NOMO-1 treated with dmso at 0.1 percent for 144 hours (cell line): ENCODE measurements around the gene SMIM36.
"Not testable (repeated sequence)": the region's sequence is repeated elsewhere in the genome, so short reads cannot be mapped to it uniquely, and the experiment has no call there.

Experiments used
- DNase-seq: peaks from one replicate; lab custom pipeline; 2025; ENCODE audit not compliant: unreplicated experiment; lab: John Stamatoyannopoulos, UW

Gene SMIM36

GRCh38 chr17:55456307-55457240 is 54.7 kb downstream of the SMIM36 start:
- DNase-seq = no peak

DNA sequence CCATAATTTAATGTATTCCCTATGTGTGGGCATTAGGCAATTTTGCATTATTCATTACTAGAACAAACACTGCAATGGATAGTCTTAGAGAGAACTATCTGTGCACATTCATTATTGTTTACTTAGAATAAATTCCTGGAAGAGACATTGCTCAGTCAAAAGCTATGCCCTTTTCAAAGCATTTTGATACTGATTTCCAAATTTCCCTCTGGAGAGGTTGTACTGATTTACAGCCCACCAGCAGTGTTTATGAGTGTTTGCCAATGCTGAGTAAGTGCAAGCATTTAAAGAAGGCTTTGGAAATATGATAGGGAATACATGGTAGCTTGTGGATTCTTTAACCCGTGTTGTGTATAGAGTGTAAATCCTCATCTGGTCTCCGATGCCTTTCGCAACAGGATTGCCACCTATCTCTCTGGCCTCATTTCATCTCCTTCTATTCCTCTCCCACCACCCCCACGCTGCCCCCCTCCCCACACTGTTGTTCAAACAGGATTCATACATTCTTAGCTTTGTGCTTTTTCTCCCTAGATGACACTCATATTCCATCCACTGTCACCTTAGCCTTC is 56.3 kb downstream of the SMIM36 start:
- no peak for DNase-seq

DNA sequence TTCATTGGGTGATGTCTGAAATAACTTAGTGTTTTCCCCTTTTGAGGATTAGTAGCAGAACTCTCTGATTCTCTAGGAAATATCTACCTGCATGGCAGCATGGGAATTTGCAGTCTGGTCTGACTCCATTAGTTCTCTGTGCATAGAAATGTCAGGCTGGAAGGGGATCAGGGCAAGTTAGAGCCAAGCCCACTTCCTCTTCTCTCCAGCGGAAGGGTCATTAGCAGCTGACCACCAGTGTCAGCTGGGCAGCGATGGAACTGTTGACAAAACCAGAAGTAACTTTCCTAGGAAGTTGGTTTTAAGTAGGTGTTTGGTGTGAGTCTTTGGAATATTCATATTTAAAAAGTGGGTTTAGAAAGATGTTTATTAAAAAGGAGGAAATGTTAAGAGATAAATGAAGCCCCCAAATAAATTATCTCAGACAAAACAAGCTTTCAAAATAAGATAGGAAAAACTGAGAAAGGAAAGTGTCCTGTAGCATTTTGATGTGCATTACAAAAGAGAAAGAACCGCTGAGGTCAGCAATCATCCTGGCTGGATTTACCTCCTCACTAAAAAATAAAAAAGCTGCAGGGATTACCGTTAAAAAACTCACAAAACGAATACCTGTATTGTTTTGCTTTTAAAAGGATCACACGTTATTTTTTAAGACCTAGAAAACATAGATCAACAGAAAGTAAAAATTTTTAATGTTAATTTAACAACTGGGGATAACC is 57.3 kb downstream of the SMIM36 start:
- no peak for DNase-seq

DNA sequence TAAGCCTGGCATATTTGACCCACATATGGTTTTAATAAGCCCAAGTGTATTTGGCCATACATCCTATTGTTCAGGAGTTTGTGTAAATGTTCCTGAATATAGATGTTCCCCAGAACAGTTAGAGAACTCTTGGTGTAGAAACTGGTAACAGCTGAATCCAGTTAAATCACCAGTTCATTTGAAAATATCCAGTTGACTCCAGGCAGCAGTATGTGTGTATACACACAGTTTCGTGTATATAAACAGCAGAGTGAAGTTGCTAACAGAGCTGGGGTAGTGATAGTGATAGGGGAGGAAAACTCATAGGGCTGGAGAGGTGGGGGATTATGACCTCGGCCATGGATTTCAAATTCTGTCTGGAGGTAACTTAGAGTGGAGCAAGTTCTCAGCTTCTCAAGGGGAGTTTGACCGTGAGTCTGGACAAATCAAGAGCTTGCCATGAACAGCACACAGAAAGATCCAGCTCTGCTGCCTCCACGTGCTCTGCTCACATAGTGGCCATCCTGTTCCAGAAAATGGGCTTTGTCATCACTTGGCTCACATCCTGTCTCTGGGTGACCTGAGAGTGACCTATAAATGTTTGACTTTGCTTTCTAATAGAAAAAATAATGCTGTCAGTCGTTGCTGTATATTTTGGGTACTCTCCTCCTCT is 59.0 kb downstream of the SMIM36 start:
- no peak for DNase-seq

GRCh38 chr17:55451758-55452138 is 59.5 kb downstream of the SMIM36 start:
- no peak for DNase-seq

DNA sequence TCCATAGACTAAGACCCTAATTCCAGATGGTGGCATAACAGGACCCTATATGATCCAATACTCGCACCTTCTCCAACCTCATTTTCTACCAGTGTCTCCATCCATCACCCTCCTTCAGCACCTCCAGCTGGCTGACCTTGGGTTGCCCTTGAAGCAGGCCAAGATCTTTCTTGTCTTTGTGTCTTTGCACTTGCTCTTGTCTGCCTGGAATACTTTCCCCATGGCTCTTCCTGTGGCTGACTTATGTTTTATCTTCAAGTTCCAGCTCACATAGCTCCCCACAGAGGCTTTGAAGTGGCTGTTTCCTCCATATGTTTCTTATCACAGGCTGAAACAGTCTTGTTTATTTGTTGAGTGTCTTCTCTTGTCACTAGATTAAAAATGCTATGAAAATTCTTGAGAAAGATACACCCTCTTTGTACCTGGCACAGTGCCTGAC is 60.0 kb downstream of the SMIM36 start:
- no peak for DNase-seq

GRCh38 chr17:55450232-55450825 is 60.9 kb downstream of the SMIM36 start:
- no peak for DNase-seq

DNA sequence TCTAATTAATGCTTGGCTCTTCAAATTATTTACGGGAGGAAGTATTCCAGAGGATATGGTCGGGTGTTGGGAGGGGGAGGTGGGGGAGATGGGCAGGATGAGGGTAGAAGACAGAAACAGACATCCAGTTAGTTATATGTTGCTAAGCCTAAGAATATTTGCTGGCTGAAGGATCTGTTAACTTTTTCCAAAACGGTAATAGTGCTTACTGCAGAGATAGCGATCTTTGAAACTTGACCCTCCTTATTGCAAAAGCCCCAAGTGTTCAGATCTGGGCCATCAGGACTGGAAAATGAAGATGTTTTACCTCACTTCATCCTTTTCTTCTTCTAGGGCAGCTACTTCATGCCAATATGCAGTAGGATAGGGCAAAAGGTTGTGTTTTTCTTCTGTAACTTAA is 62.6 kb downstream of the SMIM36 start:
- no peak for DNase-seq

DNA sequence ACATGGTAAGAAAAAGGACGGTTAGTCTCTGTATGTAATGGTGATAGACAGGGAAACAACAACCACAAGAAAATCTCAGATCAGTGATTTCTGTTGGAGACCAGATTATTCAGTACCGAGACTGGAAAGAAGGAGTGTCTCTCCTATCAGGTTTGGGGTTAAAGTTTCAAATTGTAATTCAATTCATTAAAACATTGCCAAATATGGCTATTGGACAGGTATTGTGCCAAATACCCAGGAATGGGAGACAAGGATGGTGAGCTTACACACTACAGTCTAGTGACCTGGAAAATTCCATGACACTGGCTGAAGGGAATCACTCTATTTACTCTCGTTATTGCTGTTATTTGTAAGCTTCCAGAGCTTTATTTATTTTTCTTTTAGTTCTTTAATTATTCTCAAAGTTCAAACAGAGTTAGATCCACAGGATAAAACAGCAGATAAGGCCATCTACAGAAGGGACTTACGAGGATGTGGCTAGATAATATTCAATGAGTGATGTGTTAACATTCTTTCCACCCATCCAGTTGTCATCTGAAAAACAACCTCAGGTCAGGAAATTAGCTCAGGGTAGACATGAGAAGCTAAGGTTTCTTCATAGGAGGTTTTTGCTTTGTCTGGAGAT is 64.6 kb downstream of the SMIM36 start:
- no peak for DNase-seq

DNA sequence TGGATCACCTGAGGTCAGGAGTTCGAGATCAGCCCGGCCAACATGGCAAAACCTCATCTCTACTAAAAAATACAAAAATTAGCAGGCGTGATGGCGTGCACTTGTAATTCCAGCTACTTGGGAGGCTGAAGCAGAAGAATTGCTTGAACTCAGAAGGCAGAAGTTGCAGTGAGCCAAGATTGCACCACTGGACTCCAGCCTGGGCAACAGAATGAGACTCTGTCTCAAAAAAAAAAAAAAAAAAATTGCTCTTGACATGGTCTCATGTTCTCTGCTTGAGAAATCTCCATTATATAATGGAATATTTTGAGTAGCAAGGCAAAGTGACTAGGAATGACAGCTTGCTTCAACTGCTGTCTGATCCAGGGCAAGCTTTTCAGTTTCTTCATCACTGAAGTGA is 65.2 kb downstream of the SMIM36 start:
- not testable (repeated sequence) for DNase-seq

DNA sequence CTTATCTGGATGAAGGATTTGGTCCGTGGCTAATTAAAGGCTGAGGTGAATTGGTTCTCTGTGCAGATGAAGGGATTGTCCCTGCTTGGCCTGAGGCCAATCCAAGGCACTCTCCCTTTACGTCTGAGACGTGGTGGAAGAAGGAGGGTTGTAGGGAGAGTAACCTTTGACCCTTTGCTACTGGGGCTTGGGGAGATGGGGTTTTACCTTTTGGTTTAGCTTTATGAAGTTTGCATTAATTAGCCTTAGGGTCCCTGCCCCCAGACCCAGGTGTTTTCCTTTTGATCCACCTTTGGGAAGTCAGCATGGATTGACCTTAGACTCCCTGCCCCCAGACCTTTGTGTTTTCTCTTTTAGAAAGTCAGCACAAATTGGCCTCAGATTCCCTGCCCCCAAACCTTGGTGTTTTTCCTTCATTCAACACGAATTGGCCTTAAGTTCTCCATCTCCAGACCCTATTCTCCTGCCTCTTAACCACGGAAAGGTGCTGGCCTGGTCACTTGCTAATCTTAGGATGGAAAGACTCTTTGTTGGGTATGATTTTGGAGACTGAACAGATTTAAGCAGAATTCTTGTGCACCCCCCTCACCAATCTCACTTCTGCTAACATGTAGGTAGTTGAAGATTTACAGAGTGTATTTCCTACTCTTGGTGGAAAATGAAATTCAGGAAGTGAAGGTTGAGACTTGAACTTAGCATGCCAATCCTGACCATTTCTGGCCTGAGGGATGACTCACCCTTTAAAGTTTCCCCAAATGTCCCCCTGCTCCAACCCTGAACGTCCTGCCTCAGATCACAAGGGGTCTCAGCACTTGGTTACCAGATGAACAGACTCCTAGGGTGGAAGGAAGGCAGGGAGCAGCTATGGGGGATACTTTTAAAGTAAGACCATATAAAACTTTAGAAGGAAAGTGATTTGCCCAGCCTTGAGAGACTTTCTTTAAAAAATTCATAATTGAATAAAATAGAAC is 66.5 kb downstream of the SMIM36 start:
- peak; percentile 58 for DNase-seq

DNA sequence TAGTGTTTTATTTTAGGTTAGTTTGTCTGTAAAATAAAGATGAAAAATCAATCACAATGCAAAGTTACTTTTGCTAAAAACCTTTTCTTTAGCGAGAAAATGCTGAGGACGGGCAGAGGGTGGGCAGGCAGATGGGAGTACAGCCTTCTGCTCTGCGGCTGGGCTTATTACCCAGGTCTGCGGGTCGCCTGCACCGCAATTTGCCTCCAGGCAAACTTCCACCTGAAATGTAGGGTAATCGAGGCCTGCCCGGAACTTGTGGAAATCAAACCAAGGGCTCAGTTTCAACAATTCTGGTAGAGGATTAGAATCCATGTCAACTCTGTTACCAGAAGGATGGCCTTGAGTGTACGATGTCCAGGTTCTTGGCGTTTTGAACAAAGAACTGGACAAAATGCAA is 67.3 kb downstream of the SMIM36 start:
- DNase-seq = no peak

DNA sequence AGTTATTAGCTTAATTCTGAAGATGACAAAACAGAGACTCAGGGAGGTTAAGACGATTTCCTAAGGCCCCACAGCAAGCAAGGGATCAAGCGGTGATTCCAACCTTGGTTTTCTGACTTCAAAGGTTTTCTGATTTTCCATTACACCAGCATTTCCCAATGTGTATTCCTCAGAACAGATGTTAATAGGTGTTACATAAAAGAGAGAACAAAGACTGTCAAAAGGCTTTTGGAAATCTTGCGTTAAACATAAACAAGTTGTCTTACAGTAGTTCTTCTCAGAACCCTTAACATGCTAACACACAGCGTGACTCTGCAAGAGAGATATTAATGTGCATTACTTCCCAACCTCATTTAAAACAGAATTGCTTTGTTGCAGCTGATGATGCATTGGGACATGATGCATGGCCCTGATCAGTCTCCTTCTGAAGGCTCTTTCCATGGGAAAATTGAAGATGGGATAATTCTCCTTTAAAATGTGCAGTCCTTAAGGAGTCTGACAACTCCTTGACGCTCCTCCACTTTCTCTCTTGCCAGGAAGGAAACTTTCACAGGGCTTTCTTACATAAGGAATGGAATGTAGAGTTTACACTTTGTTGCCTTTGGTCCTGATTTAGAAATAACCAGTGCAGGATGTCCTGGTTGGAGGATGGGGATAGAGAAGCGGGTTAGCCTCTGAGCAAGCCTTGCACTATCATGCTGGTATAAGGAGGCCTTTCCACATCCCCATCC is 68.1 kb downstream of the SMIM36 start:
- DNase-seq = no peak

GRCh38 chr17:55442462-55442861 is 68.8 kb downstream of the SMIM36 start:
- DNase-seq = no peak

DNA sequence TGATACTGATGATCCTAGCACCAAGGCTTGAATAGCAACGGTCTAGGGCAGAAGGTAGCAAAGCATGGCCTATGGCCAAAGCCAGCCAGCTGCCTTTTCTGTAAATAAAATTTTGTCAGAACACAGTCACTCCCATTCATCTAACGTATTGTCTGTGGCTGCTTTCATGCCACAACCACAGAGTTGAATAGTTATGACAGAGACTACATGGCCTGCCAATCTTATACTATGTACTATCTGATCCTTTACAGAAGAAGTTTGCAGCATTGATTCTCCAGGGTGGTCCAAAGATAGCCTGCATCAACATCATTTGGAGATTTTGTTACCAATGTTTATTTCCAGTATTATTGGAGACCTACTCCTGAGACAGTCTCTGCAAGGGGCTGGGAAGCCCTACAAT is 69.7 kb downstream of the SMIM36 start:
- no peak for DNase-seq

DNA sequence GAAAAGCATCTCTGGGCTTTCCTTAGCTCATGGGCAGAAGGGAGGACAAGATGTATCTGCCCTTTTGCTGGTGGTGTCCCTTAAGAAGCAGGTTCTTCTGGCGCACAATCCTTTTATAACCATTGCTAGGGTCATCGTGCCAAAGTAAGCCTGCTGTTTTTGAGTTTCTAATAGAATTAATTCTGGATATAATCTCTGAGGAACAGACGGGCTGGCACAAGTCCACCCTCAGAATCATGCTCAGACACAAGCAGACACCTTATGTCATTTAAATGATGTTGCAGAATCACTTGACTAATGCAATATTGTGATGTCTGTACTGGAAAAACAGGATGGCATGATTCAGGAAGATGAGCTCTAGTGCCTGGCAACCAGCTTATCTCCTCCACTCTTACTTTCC is 70.9 kb downstream of the SMIM36 start:
- DNase-seq = no peak

- no peak for DNase-seq
Observed at GRCh38 chr17:55437159-55437605, 74.1 kb downstream of the SMIM36 start.
